NT2/D1 (cell line): ENCODE results near the gene ANXA3.

ENCODE experiments used
- SUZ12 ChIP-seq: IDR thresholded peaks from 2 replicates; pipeline ENCODE4 v1.6.1; 2011; ENCODE audit not compliant: insufficient read length, insufficient read depth; ENCODE audit errors: extremely low read depth
- YY1 ChIP-seq: IDR thresholded peaks from 2 replicates; pipeline ENCODE4 v1.6.1; 2011; ENCODE audit not compliant: insufficient read length, insufficient read depth
- ZNF274 ChIP-seq: IDR thresholded peaks from 2 replicates; pipeline ENCODE4 v1.6.1; 2011; ENCODE audit warnings: mild to moderate bottlenecking, low read depth, low read length

GRCh38 chr4:78645853-78646757 is 94.5 kb downstream of the ANXA3 start:
- TF ChIP-seq SUZ12 (no peak), YY1 (no peak), ZNF274 (no peak)
